Mesenteric fat pad (tissue), 1 donor: ENCODE data around the gene KRTAP10-5. TPM values are rescaled to one million over a fixed set of nuclear protein-coding genes. Genes with fewer than 3 reads are reported as not detected.
"Not testable (repeated sequence)": the region's sequence is repeated elsewhere in the genome, so short reads cannot be mapped to it uniquely, and the experiment has no call there.

Experiments
- DNase-seq: peaks from one replicate; pipeline ENCODE4 v3.0.0-alpha.2; 2020; ENCODE audit warnings: low spot score
- total RNA-seq: library from RNA; stranded (reverse); fragmentation: NEBNext Ultra II Directional; extraction: Animal tissue kit (Norgen Biotek cat#: 25700); gene quantifications from one replicate; pipeline ENCODE4 v1.2.1, GENCODE V29; 2021
- donor health status: DM: yes; HTN: yes; CAD: no.

Gene KRTAP10-5
- total RNA-seq, 1 donor from 2014 or later: not detected

DNA sequence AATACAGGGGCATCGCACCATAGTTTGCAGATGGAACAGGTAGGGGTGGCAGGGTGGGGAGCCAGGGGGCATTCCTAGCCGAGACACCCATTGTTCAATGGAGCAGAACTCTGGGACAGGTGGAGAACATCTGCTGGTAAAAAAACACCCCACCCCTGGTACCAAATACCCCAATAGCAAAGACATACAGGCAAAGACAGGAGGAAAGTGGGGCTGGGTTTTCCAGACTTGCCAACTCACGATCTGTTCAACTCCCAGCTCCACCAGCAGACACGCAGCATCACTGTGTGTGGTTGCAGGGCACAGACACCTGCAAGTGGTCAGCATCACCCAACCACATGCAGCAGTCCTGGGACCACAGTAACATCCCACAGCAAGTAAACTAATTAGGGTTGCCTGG, 31.1 kb upstream of the KRTAP10-5 start:
- DNase-seq: peak; percentile 33

DNA sequence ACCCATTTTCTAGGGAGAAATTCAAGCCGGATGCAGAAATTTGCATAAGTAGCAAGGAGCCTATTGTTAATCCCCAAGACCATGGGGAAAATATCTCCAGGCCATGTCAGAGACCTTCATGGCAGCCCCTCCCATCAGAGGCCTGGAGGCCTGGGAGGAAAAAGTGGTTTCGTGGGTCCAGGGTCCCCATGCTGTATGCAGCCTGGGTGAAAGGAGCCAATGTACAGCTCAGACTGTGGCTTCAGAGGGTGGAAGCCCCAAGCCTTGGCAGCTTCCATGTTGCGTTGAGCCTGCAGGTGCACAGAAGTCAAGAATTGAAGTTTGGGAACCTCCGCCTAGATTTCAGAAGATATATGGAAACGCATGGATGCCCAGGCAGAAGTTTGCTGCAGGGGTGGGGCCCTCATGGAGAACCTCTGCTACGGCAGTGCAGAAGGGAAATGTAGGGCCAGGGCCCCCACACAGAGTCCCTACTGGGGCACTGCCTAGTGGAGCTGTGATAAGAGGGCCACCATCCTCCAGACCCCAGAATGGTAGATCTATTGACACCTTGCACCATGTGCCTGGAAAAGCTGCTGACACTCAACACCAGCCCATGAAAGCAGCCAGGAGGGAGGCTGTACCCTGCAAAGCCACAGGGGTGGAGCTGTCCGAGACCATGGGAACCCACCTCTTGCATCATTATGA, 29.9 kb upstream of the KRTAP10-5 start:
- DNase-seq: peak; percentile 62

DNA sequence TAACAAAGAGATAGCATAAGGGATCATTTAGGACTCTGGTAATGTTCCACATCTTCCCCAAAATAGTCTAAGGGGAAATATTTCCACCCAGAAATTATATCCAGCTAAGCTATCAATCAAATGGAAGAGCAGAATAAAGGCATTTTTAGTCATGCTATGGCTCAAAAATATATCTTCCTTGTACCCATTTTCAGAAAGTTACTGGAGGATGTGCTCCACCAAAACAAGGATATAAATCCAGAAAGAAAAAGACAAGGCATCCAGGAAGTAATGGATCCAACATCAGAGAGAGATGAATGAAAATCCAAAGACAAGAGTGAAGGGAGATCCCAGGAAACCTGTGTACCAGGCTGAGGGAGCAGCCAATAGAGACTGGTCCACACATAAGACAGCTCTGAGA, 28.8 kb upstream of the KRTAP10-5 start:
- no peak for DNase-seq

DNA sequence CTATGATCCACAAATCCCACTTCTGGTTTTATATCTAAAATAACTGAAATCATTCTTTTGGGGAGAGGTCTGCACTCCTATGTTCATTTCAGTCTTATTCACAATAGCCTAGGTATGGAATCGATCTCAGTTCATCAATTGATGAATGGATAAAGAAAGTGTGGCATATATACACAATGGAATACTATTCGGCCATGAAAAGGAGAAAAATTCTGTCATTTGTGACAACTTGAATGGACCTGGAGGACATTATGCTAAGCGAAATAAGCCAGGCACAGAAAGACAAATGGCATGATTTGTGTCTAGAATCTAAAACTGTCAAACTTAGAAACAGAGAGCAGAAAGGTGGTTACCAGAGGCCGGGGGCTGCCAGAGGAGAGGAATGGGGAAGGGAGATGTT, 26.1 kb upstream of the KRTAP10-5 start:
- DNase-seq: no peak

DNA sequence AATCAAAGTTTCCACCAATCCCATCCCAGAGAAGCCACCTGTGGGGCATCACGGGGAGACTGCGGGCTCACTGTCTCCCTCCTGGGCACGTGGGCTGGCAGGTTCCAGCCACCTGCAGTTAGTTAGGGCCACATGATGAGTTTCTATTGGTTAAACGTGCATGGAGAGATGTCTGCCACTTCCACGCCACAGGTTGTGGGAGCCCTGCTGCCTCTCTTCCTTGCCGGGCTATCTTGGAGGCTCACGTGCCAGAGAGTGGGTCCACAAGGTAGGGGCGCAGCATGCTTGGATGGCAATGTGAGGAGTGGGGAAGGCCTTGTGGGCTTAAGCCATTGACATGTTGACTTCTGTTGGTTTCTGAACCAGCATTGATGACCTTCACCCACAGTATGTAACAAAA, 23.5 kb upstream of the KRTAP10-5 start:
- DNase-seq: peak; percentile 62

DNA sequence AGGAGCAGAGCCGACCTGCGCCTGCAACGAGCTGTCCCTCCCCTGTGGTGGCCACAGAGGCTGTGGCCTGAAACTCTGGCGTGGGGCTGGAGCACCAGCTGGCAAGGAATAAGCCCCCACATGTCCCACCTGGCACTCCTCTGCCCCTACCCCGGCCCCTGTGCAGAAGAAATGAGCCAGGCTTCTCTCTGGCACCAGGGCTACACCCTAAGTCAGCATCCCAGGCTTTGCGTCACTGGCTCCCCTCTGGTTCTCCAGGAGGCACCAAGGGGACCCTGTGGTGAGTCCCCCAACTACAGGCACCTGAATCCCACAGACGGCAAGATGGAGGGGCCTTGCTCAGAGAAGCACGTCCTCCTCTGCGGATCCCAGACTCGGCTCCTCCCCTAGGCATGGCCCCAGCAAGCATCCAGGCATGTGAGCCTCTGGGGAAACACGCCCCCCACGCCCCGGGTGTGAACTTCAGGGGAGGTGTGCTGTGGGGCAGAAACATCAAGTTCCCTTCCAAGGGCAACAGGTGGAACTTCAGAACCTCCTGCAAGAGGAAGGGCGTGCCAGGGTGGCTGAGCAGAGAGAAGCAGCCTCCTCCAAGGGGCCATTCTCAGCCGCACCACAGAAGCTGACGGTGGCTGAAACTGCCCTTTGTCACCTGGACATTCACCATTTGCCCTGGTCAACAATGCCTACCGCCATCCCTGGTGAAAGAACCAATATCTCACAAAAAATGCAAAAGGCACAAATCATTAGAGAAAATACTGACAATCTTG, 22.9 kb upstream of the KRTAP10-5 start:
- peak; percentile 64 for DNase-seq

DNA sequence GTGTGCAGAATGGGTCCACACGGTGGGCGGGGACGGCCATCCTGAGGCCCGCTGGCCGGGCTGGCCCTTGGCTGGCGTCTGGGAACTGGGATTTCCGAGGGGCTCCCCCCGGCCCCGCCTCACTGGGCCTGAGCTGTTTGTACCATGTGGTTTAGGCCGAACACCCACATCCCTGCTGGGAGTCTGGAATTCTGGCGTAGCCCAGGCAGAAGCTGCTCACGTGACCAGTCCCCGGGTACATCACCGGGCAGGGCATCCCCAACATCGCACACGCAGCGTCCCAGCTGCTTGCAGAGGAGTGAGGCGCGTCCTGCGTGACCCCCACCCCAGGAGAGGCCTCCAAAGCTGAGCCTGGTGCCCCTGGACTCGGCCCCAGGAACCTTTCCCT, 22.1 kb upstream of the KRTAP10-5 start:
- no peak for DNase-seq

DNA sequence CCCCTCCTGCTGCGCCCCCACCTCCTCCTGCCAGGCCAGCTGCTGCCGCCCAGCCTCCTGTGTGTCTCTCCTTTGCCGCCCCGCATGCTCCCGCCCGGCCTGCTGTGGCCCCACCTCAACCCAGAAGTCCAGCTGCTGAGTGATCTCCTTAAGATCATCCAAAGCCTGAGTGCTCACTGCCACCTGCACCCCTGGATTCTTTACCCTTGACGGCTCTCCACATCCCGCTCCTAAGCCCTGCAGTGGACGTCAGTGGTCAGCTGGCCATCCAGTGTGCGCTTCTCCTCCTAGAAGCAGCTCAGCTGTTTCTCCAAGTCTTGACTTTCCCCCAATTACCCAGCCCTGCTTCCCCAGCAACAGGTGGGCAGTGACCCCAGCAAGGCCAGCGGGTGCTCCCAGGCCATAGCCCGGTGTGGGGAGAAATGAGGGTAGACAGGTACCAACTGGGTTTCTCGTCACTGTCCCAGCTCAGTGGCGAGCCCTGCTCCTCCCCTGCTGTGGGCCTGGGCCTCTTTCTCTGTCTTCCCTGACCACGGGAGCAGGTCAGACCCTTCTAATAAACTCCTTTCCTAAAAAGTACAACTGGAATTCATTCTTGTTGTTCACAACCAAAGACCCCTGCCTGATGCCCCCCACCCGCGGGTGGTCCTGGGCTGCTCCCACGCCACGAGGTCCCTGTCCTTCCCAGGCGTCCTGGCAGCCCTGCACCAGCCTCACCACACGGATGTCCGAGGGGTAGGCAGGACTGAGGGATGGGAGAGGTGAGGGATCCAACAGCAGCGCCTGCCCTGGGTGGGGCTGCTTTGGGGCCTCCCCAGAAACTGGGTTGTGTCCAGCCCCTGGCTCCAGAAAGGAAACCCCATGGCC, 21.4 kb upstream of the KRTAP10-5 start:
- DNase-seq: no peak

DNA sequence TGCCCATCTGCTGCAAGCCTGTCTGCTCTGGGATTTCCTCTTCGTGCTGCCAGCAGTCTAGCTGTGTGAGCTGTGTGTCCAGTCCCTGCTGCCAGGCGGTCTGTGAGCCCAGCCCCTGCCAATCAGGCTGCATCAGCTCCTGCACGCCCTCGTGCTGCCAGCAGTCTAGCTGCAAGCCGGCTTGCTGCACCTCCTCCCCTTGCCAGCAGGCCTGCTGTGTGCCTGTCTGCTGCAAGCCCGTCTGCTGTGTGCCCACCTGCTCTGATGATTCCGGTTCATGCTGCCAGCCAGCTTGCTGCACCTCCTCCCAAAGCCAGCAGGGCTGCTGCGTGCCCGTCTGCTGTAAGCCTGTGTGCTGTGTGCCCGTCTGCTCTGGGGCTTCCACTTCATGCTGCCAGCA, 20.7 kb upstream of the KRTAP10-5 start:
- not testable (repeated sequence) for DNase-seq

DNA sequence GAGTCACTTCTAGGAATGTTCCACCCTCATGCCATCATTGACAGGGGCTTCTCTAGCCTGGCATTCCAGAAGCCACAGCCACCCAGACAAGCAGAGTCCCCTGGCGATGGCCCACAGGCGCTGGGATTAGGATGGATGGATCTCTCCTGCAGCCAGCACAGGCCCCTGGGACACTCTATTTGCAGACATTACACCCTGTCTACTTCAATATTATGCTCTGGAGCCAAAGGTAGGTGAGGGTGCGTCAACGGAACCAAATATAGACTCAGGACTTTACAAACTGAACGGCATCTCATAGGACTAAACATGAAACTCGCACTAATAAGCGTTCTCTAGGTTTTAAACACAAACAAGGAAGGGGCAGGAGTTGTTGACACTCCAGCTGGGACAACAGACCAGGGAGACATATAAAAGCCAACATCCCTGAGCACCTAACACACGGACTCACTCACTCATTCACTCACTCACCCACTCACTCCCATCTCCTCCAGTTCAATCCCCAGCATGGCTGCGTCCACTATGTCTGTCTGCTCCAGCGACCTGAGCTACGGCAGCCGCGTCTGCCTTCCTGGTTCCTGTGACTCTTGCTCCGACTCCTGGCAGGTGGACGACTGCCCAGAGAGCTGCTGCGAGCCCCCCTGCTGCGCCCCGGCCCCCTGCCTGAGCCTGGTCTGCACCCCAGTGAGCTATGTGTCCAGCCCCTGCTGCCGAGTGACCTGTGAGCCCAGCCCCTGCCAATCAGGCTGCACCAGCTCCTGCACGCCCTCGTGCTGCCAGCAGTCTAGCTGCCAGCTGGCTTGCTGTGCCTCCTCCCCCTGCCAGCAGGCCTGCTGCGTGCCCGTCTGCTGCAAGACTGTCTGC, 19.9 kb upstream of the KRTAP10-5 start, which contains the start of gene KRTAP10-7:
Gene KRTAP10-7, plus strand, starts transcription at position 480 of the 861 bp plus-strand sequence. Its CDS starts 25 bp downstream, at position 505.
- not testable (repeated sequence) for DNase-seq

DNA sequence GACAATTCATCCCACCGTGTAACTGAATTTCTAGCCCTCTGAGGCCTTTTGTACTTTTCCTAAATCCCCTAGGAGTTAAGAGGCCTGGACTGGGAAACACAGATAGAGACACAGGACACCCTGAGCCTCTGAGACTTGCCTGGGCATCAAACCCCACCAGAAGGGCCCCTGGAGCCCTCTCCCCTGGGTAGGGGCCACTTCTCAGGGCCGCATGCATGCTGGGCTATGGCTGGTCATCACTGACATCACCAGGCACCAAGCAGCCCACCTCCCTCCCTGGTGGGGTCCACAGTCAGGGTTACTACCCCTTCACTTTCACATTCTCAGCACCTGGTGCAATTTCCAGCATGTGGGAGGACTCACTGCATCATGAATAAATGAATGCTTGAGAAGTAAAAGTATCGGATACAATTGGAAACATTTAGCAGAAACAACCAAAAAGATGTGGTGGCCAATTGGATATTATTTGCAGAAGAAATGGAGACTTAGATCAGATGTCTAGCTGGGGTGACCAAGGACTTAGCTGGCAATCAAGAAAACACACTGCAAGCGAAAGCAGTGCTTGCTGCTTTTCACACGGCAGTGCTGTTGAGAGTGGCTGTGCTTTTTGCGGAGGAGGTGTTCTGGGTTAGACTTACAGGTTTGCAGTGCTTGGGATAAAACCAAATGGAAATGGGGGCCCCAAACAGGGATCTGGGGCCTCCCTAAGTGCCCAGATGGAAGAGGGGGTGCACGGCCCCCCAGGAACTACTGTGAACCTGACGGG, 19.0 kb upstream of the KRTAP10-5 start:
- DNase-seq: no peak

DNA sequence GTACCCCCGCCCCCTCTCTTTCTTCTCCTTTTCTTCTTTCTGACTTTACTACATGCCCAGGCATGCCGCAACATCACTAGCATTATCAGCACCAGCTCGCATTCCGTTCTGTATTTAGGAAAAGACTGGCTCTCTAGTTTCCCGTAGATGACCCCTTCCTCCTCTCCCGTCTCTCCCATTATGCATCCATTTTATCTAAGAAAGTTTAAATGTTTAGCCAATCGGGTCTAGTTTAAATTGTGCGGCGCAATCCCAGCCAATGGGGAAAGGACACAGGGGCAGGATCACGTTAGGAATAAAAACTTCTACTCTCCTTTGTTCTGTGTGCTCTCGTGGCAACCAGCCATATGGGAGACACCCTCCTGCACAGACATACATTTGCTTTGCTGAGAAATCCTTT, 17.7 kb upstream of the KRTAP10-5 start:
- DNase-seq: no peak

DNA sequence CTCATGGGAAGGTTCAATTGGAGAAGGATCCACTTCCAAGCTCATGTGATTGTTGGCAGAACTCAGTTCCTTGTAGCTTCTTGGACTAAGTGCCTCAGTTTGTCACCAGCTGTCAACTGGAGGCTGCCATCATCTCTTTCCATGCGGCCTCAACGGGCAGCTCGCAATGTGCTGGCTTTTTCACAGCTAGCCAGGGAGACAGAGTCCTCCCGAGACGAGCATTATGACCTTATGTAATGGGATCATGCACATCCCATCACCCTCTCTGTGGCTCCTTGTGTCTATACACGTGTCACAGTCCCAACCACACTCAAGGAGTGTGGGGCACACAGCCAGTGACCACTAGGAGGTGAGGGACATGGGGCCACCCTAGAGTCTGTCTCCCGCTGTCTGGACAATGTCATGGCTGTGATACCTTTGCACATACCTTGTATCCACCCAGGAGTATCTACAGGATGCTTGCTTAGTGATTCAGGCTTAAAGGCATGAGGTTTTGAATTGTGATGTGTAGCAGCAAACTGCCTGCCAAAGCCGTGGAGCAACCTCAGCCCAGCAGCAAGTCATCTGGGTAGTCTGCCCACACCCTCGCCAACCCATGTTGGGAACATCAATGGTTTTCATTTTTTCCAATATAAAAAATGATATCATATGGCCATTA, 15.8 kb upstream of the KRTAP10-5 start:
- no peak for DNase-seq

DNA sequence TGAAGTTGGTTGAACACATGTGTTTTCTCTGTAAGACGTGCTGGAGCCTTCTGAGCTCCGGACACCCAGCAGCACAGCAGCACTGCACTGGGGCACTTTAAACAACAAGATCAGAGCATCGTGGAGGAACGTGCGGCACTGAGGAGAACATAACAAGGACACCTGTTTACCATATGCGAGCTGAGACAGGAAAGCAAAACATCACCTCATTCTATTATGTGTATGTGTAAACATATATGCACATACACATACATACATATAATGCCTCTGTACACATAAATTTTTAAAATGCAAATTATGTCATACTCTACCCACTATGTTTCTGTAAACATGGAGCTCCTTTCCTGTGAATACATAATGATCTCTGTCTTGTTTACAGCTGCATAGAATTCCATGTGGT, 15.1 kb upstream of the KRTAP10-5 start:
- no peak for DNase-seq

DNA sequence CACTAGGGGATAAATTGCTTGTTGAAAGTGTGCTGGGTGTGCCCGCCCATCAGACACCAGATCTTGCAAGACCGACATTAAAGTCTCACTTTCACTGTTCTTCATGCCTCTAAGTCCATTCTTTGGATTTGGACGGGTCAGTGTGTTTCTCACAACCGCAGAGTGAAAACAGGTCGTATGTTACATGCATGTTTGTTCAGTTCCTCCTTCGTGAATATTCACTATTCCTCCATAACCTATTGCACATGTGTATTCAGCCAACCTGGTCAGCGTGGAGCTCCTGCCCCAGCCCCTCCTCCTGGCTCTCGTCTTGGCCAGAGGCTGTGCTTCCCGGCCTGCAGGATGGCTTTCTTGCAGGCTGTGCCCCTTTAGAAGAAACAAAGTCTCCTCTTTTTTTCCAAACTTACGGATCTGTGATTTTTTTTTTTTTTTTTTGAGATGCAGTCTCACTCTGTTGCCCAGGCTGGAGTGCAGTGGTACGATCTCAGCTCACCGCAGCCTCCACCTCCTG, 14.1 kb upstream of the KRTAP10-5 start:
- DNase-seq: no peak

DNA sequence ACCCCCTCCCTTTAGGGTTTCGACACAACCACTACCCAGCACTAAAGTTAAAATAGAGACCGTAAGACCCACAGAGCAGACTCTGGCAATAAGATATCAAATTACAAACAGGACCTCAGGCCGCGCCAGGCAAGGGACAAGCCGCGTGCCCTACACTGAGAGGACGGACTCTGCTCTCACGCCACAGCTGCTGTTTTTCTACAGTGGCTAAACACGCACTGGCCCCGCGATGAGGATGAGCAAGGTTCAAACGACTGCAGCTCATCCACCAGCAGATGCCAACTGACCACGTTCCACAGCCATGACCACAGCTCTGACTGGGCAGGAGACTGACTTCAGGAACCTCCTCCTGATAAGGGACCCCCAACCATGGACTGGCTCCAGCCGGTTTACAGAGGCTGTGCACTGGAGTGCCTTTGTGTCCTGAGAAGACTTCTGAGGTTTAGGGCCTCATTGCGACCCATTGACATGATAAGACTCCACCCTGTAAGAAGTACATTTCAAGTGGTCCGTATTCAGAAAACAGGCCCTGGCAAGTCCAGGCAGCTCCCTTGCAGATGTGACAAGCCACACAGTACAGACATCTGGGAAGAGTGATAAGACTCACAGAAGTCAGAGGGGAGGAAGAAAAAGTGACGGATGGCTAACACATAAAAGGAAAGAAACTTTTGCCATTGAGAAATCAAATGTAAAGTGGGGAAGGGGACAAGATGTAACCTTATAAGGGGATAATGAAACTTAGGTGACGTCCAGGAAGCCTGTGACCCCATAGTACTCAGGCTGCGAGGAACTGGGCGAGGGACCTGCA, 13.4 kb upstream of the KRTAP10-5 start:
- no peak for DNase-seq

DNA sequence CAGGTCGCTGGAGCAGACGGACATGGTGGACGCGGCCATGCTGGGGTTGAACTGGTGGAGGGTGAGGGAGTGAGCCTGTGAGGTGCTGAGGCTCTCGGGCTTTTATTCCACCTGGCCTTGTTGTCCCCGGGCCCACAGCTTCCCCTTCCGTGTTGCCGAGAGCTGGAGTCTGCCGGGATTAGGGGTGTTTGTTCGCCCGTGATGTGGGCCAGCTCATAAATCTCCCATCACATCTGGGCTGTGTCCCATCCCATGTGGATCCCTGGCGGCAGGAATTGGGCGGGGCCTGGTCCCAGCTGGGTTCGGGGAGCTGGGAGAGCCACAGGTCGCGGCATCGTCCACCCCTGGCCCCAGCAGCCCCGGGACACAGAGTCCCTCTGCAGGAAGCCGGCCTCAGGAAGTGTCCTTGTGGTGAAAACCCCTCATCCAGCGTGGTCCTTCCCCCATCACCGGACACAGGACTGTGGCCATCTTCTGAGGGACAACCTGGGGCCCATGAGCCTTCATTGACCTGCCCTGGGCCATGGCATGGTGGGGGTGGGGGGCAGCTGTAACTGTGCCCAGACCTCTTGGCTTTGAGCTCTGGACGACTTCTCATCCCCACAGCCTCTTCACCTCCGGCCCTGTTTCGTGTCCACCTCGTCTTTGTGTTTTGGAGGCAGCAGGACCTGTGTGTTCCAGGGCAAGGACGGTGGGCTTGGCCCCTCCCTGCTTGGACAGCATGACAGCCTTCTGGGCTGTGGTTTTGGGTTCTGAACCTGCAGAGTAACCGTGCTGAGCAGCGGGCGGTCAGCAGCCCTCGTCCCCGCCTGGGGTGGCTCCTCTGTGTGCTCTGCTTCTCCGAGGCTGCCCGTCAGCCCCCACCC, 12.3 kb upstream of the KRTAP10-5 start, which contains the start of gene KRTAP10-6:
Gene KRTAP10-6, minus strand, starts transcription at position 60 of the 866 bp plus-strand sequence. Its CDS starts 21 bp downstream, at position 39.
- peak; percentile 89 for DNase-seq
